Keratinocyte (primary cell): Measurements from ENCODE around the gene PDZRN3. TPM values are rescaled to one million over a fixed set of nuclear protein-coding genes. Genes with fewer than 3 reads are reported as not detected.

Experiments
- DNase-seq: peaks from one replicate; pipeline ENCODE4 v3.0.0-alpha.2; 2011; ENCODE audit warnings: low read depth, missing footprints, low spot score
- FAIRE-seq: peaks from 2 replicates; lab custom pipeline; 2011; peaks lifted over from hg19 to GRCh38; lab: Jason Lieb, UNC
- H2AFZ ChIP-seq: 2 replicates; pipeline ENCODE4 v1.6.0; 2012; ENCODE audit warnings: low read length, control low read depth, inconsistent platforms; ENCODE audit not compliant: control insufficient read depth
- H3K27ac ChIP-seq: 2 replicates; pipeline ENCODE4 v1.5.1; 2011; ENCODE audit warnings: low read length; ENCODE audit not compliant: control insufficient read depth, insufficient read depth
- H3K27me3 ChIP-seq: 3 replicates; pipeline ENCODE4 v1.6.0; 2011; ENCODE audit warnings: low read length; ENCODE audit not compliant: control insufficient read depth, insufficient read depth; ENCODE audit errors: extremely low read depth
- H3K36me3 ChIP-seq, 2 experiments: 2 replicates in 1 of 2; 3 replicates in 1 of 2; pipeline ENCODE4 v1.5.1; 2011; ENCODE audit warnings: low read length in 2 of 2, mild to moderate bottlenecking in 1 of 2; ENCODE audit not compliant: control insufficient read depth in 2 of 2, insufficient read depth in 2 of 2; ENCODE audit errors: extremely low read depth in 1 of 2
- H3K4me1 ChIP-seq: 3 replicates; pipeline ENCODE4 v1.5.1; 2011; ENCODE audit warnings: low read length; ENCODE audit not compliant: control insufficient read depth, insufficient read depth; ENCODE audit errors: extremely low read depth
- H3K4me2 ChIP-seq: 3 replicates; pipeline ENCODE4 v1.6.0; 2011; ENCODE audit warnings: low read depth, low read length; ENCODE audit not compliant: control insufficient read depth, insufficient read depth; ENCODE audit errors: extremely low read depth
- H3K4me3 ChIP-seq, 3 experiments: fragments of 200-600 bp in 1 of 3; sonication (generic) in 1 of 3; 2 replicates in 2 of 3; 3 replicates in 1 of 3; pipeline ENCODE4 v1.5.1; 2011 to 2016; ENCODE audit warnings: low read length in 3 of 3, mild to moderate bottlenecking in 3 of 3, control low read depth in 2 of 3, inconsistent platforms in 1 of 3, low read depth in 1 of 3, mixed read lengths in 1 of 3, mixed run types in 1 of 3, moderate library complexity in 1 of 3; ENCODE audit not compliant: control insufficient read depth in 2 of 3, insufficient read depth in 2 of 3; ENCODE audit errors: extremely low read depth in 1 of 3
- H3K79me2 ChIP-seq: 2 replicates; pipeline ENCODE4 v1.6.0; 2012; ENCODE audit warnings: low read length; ENCODE audit not compliant: control insufficient read depth, insufficient read depth
- H3K9ac ChIP-seq: 3 replicates; pipeline ENCODE4 v1.6.0; 2011; ENCODE audit warnings: low read length; ENCODE audit not compliant: control insufficient read depth, insufficient read depth; ENCODE audit errors: extremely low read depth
- H3K9me1 ChIP-seq: 3 replicates; pipeline ENCODE4 v1.6.0; 2011; ENCODE audit warnings: low read length; ENCODE audit not compliant: control insufficient read depth, insufficient read depth; ENCODE audit errors: extremely low read depth
- H3K9me3 ChIP-seq: 2 replicates; pipeline ENCODE4 v1.5.1; 2012; ENCODE audit warnings: low read depth, low read length; ENCODE audit not compliant: control insufficient read depth
- H4K20me1 ChIP-seq: 3 replicates; pipeline ENCODE4 v1.6.0; 2011; ENCODE audit warnings: low read length; ENCODE audit not compliant: control insufficient read depth, insufficient read depth; ENCODE audit errors: extremely low read depth
- EZH2 ChIP-seq: IDR thresholded peaks from one replicate; pipeline ENCODE4 v1.6.1; 2012; ENCODE audit warnings: inconsistent platforms, mild to moderate bottlenecking, low read length, moderate library complexity
- dilution Hi-C: fragments of 300-500 bp; cut with MboI; formaldehyde crosslinking; loops from one replicate; pipeline ENCODE4 v1.7.0; 2020; ENCODE audit warnings: low sequenced_read_pairs; ENCODE audit not compliant: extremely low pct_ligation_motif_present
- polyA plus RNA-seq, 5 experiments: library from polyadenylated mRNA; depleted of rRNA in 3 of 5; stranded (reverse) in 3 of 5; stranded (forward) in 1 of 5; unstranded in 1 of 5; fragments of >200 nt; gene quantifications; 1 replicate in 1 of 5; 2 replicates in 3 of 5; 3 replicates in 1 of 5; pipeline versions ENCODE4 v1.2.1 to v1.2.3, GENCODE V29; 2011 to 2012; ENCODE audit warnings: missing spikeins in 2 of 5, low read depth in 1 of 5, low replicate concordance in 1 of 5
- TF ChIP-seq, protein P1 (sequence below), 3 experiments: IDR thresholded peaks in 1 of 3; conservative IDR thresholded peaks in 1 of 3; optimal IDR thresholded peaks in 1 of 3; 2 replicates in 2 of 3; 3 replicates in 1 of 3; pipeline versions ENCODE3 to v1.5.1; 2011; ENCODE audit warnings: low read length in 3 of 3, mild to moderate bottlenecking in 3 of 3, moderate library complexity in 2 of 3, control low read depth in 1 of 3, inconsistent platforms in 1 of 3; ENCODE audit not compliant: insufficient read depth in 2 of 3; ENCODE audit errors: extremely low read depth in 1 of 3

The PDZRN3 gene
- polyA plus RNA-seq, 1 donor (not counting 4 experiments of a cell fraction or from before 2014, with no cell fraction given): not detected

GRCh38 chr3:73601481-73601880 lies 23.3 kb downstream of the PDZRN3 start:
- dilution Hi-C loops: no loop called here
- FAIRE-seq: no peak
- H3K36me3 ChIP-seq: no peaks in the 10 kb centered on the region
- TF ChIP-seq EZH2: no peak
- TF ChIP-seq, protein P1, sequence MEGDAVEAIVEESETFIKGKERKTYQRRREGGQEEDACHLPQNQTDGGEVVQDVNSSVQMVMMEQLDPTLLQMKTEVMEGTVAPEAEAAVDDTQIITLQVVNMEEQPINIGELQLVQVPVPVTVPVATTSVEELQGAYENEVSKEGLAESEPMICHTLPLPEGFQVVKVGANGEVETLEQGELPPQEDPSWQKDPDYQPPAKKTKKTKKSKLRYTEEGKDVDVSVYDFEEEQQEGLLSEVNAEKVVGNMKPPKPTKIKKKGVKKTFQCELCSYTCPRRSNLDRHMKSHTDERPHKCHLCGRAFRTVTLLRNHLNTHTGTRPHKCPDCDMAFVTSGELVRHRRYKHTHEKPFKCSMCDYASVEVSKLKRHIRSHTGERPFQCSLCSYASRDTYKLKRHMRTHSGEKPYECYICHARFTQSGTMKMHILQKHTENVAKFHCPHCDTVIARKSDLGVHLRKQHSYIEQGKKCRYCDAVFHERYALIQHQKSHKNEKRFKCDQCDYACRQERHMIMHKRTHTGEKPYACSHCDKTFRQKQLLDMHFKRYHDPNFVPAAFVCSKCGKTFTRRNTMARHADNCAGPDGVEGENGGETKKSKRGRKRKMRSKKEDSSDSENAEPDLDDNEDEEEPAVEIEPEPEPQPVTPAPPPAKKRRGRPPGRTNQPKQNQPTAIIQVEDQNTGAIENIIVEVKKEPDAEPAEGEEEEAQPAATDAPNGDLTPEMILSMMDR (optimal IDR thresholded peaks at IDR 0.05 in 1 of 3, IDR thresholded peaks at IDR 0.05 in 1 of 3, conservative IDR thresholded peaks at IDR 0.05 in 1 of 3; ENCODE audit: extremely low read depth in 1 of 3, insufficient read depth in 2 of 3, low read length in 3 of 3): no peak
- no peaks in the 10 kb centered on the region for H3K79me2 ChIP-seq
- no peaks in the 10 kb centered on the region for H3K9me3 ChIP-seq
- no peaks in the 10 kb centered on the region for H3K9me1 ChIP-seq
- no peaks in the 10 kb centered on the region for H4K20me1 ChIP-seq
- H3K27me3 ChIP-seq: peaks cover 4% of the 10 kb centered on the region
- no peak overlapping the region for H3K4me3 ChIP-seq
- no peak overlapping the region for H3K27ac ChIP-seq
- H3K4me1 ChIP-seq: no peaks in the 10 kb centered on the region
- no peak for DNase-seq
- no peak overlapping the region for H2AFZ ChIP-seq
- H3K9ac ChIP-seq: no peak overlapping the region
- H3K4me2 ChIP-seq: no peak overlapping the region

- DNase-seq: no peak
- dilution Hi-C loops: no loop called here
- no peak for TF ChIP-seq EZH2
- TF ChIP-seq, protein P1 (optimal IDR thresholded peaks at IDR 0.05 in 1 of 3, IDR thresholded peaks at IDR 0.05 in 1 of 3, conservative IDR thresholded peaks at IDR 0.05 in 1 of 3; ENCODE audit: extremely low read depth in 1 of 3, insufficient read depth in 2 of 3, low read length in 3 of 3): no peak
- no peak overlapping the region for H2AFZ ChIP-seq
- FAIRE-seq: no peak
- H3K36me3 ChIP-seq: no peaks in the 10 kb centered on the region
- H3K9me1 ChIP-seq: no peaks in the 10 kb centered on the region
- H4K20me1 ChIP-seq: no peaks in the 10 kb centered on the region
- H3K27ac ChIP-seq: no peak overlapping the region
- no peaks in the 10 kb centered on the region for H3K79me2 ChIP-seq
- H3K27me3 ChIP-seq: peaks cover 4% of the 10 kb centered on the region
- H3K9ac ChIP-seq: no peak overlapping the region
- no peaks in the 10 kb centered on the region for H3K9me3 ChIP-seq
- H3K4me2 ChIP-seq: no peak overlapping the region
- no peaks in the 10 kb centered on the region for H3K4me1 ChIP-seq
- H3K4me3 ChIP-seq: no peak overlapping the region
Observed at GRCh38 chr3:73601011-73601410, 23.7 kb downstream of the PDZRN3 start.
